GM10266 (cell line): ENCODE results near the gene PPP1R3F.

Experiments used
- DNase-seq: peaks from one replicate; pipeline ENCODE4 v3.0.0; 2012; ENCODE audit errors: extremely low spot score
- TF ChIP-seq, protein P1 (sequence below): IDR thresholded peaks from 2 replicates; pipeline ENCODE4 v1.5.1; 2012; ENCODE audit warnings: mild to moderate bottlenecking, low read depth; ENCODE audit not compliant: control insufficient read depth, insufficient read depth; ENCODE audit errors: missing control alignments

PPP1R3F gene, protein sequence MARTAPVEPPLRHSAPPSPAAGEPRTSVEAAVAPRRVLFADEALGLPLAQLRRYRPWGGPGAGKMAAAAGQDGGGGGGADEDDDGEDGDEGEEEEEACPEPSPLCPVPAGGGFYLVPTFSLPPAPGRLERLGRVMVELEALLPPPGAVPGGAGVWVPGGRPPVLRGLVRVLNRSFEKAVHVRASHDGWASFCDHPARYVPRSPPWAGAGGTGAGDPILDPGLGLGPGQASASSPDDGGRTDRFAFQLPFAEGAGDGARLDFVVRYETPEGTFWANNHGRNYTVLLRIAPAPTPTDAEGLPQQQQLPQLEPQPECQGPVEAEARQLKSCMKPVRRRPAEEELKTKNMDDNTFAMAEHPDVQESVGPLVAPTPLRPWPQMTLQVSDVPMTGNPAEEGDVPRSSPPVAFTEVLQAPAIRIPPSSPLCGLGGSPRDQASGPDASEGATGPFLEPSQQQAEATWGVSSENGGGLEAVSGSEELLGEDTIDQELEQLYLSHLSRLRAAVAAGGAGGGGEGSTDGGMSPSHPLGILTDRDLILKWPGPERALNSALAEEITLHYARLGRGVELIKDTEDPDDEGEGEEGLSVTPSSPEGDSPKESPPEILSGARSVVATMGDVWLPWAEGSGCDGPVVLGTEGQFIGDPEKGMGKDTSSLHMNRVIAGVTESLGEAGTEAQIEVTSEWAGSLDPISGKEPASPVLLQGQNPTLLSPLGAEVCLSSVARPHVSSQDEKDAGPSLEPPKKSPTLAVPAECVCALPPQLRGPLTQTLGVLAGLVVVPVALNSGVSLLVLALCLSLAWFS

DNA sequence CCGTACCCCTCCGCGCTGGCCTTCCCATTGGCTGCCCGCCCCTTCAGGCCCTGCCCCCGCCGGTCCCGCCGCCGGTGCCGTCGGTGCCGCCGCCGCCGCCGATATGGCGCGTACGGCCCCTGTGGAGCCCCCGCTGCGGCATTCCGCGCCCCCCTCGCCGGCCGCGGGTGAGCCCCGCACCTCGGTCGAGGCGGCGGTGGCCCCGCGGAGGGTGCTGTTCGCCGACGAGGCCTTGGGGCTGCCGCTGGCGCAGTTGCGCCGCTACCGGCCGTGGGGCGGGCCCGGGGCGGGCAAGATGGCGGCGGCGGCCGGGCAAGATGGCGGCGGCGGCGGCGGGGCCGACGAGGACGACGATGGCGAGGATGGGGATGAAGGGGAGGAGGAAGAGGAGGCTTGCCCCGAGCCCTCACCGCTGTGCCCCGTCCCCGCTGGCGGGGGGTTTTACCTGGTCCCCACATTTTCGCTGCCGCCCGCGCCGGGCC is at the start of gene PPP1R3F:
TSS of gene PPP1R3F (plus strand) at position 27 of the 482 bp plus-strand sequence. CDS start at position 104, 77 bp downstream.
- TF ChIP-seq, protein P1, sequence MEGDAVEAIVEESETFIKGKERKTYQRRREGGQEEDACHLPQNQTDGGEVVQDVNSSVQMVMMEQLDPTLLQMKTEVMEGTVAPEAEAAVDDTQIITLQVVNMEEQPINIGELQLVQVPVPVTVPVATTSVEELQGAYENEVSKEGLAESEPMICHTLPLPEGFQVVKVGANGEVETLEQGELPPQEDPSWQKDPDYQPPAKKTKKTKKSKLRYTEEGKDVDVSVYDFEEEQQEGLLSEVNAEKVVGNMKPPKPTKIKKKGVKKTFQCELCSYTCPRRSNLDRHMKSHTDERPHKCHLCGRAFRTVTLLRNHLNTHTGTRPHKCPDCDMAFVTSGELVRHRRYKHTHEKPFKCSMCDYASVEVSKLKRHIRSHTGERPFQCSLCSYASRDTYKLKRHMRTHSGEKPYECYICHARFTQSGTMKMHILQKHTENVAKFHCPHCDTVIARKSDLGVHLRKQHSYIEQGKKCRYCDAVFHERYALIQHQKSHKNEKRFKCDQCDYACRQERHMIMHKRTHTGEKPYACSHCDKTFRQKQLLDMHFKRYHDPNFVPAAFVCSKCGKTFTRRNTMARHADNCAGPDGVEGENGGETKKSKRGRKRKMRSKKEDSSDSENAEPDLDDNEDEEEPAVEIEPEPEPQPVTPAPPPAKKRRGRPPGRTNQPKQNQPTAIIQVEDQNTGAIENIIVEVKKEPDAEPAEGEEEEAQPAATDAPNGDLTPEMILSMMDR, result no peak
- DNase-seq, result peak; percentile 53

- TF ChIP-seq, protein P1, result no peak
- DNase-seq, result no peak
Observed at GRCh38 chrX:49220100-49220499, 49.5 kb upstream of the PPP1R3F start.

- TF ChIP-seq, protein P1, result no peak
- no peak for DNase-seq
Observed at GRCh38 chrX:49221868-49222267, 47.7 kb upstream of the PPP1R3F start.

DNA sequence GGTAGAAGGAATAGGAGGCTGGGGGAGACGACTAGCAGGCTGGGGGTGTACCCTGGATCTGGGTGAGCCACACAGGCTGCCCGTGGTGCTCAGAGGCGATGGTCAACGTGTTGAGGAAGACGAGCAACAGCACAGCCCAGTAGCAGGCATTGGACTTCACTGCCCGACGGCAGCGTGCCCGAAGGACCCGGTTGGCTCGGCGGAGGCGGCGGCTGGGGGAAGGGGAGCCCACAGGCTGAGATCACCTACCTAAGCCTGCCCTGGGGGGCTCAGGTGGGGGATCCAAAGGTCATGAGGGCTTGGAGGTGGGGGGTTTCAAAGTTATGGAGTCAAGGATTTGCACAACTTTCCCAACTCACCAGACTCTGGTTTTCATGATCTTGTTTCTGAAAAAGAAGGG is 43.7 kb upstream of the PPP1R3F start:
- TF ChIP-seq, protein P1, result no peak
- DNase-seq, result no peak

GRCh38 chrX:49226946-49227345 is 42.6 kb upstream of the PPP1R3F start:
- TF ChIP-seq, protein P1, result no peak
- DNase-seq, result no peak

DNA sequence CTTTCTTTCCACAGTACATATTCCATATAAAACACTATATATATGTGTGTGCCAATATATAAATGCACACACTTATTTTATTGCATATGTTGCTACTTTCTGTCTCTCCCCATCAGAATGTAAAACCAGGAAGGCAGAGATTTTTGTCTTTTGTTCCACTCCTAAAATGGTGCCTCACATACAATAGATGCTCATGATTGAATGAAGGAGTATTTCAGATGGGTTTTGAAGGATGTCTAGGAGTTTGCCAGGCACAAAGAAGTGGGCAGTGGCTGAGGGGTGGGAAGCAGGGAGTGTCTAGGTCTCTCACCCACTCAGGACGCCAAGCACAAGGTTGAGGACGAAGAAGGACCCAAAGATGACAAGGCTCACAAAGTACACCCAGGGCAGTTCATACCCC is 41.9 kb upstream of the PPP1R3F start:
- no peak for DNase-seq

More for the DNA sequence above, 41.9 kb upstream of the PPP1R3F start:
- TF ChIP-seq, protein P1, result no peak
